ENCODE measurements around the gene PKP2.

Gene PKP2

GRCh38 chr12:32809846-32810245 lies 86.7 kb downstream of the PKP2 start:
- TF ChIP-seq JUND (IDR thresholded peaks at IDR 0.05; ENCODE audit: low read depth) = no peak
- no peak for DNase-seq (ENCODE audit: low read depth in 1 of 2, low spot score in 1 of 2)
- in situ Hi-C loops (cut with HindIII; ENCODE audit: low pct_unique_long_range_greater_than_20kb, low sequenced_read_pairs) = no loop called here

- in situ Hi-C loops (cut with HindIII; ENCODE audit: low pct_unique_long_range_greater_than_20kb, low sequenced_read_pairs) = no loop called here
- TF ChIP-seq JUND (IDR thresholded peaks at IDR 0.05; ENCODE audit: low read depth) = no peak
- no peak for DNase-seq (ENCODE audit: low read depth in 1 of 2, low spot score in 1 of 2)
Measured at GRCh38 chr12:32809196-32809595, 87.4 kb downstream of the PKP2 start.

- no peak for DNase-seq (ENCODE audit: low read depth in 1 of 2, low spot score in 1 of 2)
- TF ChIP-seq JUND (IDR thresholded peaks at IDR 0.05; ENCODE audit: low read depth) = no peak
- in situ Hi-C loops (cut with HindIII; ENCODE audit: low pct_unique_long_range_greater_than_20kb, low sequenced_read_pairs) = no loop called here
Measured at GRCh38 chr12:32804301-32804700, 92.3 kb downstream of the PKP2 start.

GRCh38 chr12:32801269-32801980 lies 95.2 kb downstream of the PKP2 start:
- in situ Hi-C loops (cut with HindIII; ENCODE audit: low pct_unique_long_range_greater_than_20kb, low sequenced_read_pairs) = no loop called here
- no peak for DNase-seq (ENCODE audit: low read depth in 1 of 2, low spot score in 1 of 2)
- TF ChIP-seq JUND (IDR thresholded peaks at IDR 0.05; ENCODE audit: low read depth) = no peak

- no peak for TF ChIP-seq JUND (IDR thresholded peaks at IDR 0.05; ENCODE audit: low read depth)
- in situ Hi-C loops (cut with HindIII; ENCODE audit: low pct_unique_long_range_greater_than_20kb, low sequenced_read_pairs) = no loop called here
- DNase-seq (ENCODE audit: low read depth in 1 of 2, low spot score in 1 of 2) = no peak
Measured at GRCh38 chr12:32794281-32794680, 102.3 kb downstream of the PKP2 start.

GRCh38 chr12:32789916-32790315 lies 106.7 kb downstream of the PKP2 start:
- no peak for TF ChIP-seq JUND (IDR thresholded peaks at IDR 0.05; ENCODE audit: low read depth)
- in situ Hi-C loops (cut with HindIII; ENCODE audit: low pct_unique_long_range_greater_than_20kb, low sequenced_read_pairs) = no loop called here
- no peak for DNase-seq (ENCODE audit: low read depth in 1 of 2, low spot score in 1 of 2)

- in situ Hi-C loops (cut with HindIII; ENCODE audit: low pct_unique_long_range_greater_than_20kb, low sequenced_read_pairs) = no loop called here
Measured at GRCh38 chr12:32789446-32789845, 107.1 kb downstream of the PKP2 start.

GRCh38 chr12:32788405-32788804 lies 108.2 kb downstream of the PKP2 start:
- no peak for DNase-seq (ENCODE audit: low read depth in 1 of 2, low spot score in 1 of 2)
- TF ChIP-seq JUND (IDR thresholded peaks at IDR 0.05; ENCODE audit: low read depth) = no peak
- in situ Hi-C loops (cut with HindIII; ENCODE audit: low pct_unique_long_range_greater_than_20kb, low sequenced_read_pairs) = no loop called here

More at GRCh38 chr12:32789446-32789845, 107.1 kb downstream of the PKP2 start:
- TF ChIP-seq JUND (IDR thresholded peaks at IDR 0.05; ENCODE audit: low read depth) = no peak
- DNase-seq (ENCODE audit: low read depth in 1 of 2, low spot score in 1 of 2) = no peak

GRCh38 chr12:32785557-32785956 lies 111.0 kb downstream of the PKP2 start:
- DNase-seq (ENCODE audit: low read depth in 1 of 2, low spot score in 1 of 2) = no peak
- in situ Hi-C loops (cut with HindIII; ENCODE audit: low pct_unique_long_range_greater_than_20kb, low sequenced_read_pairs) = no loop called here
- TF ChIP-seq JUND (IDR thresholded peaks at IDR 0.05; ENCODE audit: low read depth) = no peak

GRCh38 chr12:32783029-32783428 lies 113.5 kb downstream of the PKP2 start:
- in situ Hi-C loops (cut with HindIII; ENCODE audit: low pct_unique_long_range_greater_than_20kb, low sequenced_read_pairs) = no loop called here
- no peak for DNase-seq (ENCODE audit: low read depth in 1 of 2, low spot score in 1 of 2)
- TF ChIP-seq JUND (IDR thresholded peaks at IDR 0.05; ENCODE audit: low read depth) = no peak

GRCh38 chr12:32780071-32780470 lies 116.5 kb downstream of the PKP2 start:
- no peak for TF ChIP-seq JUND (IDR thresholded peaks at IDR 0.05; ENCODE audit: low read depth)
- no peak for DNase-seq (ENCODE audit: low read depth in 1 of 2, low spot score in 1 of 2)
- in situ Hi-C loops (cut with HindIII; ENCODE audit: low pct_unique_long_range_greater_than_20kb, low sequenced_read_pairs) = no loop called here

- in situ Hi-C loops (cut with HindIII; ENCODE audit: low pct_unique_long_range_greater_than_20kb, low sequenced_read_pairs) = no loop called here
- no peak for DNase-seq (ENCODE audit: low read depth in 1 of 2, low spot score in 1 of 2)
- no peak for TF ChIP-seq JUND (IDR thresholded peaks at IDR 0.05; ENCODE audit: low read depth)
Measured at GRCh38 chr12:32777691-32778175, 118.8 kb downstream of the PKP2 start.

GRCh38 chr12:32777159-32777558 lies 119.4 kb downstream of the PKP2 start:
- DNase-seq (ENCODE audit: low read depth in 1 of 2, low spot score in 1 of 2) = no peak
- in situ Hi-C loops (cut with HindIII; ENCODE audit: low pct_unique_long_range_greater_than_20kb, low sequenced_read_pairs) = no loop called here
- TF ChIP-seq JUND (IDR thresholded peaks at IDR 0.05; ENCODE audit: low read depth) = no peak

GRCh38 chr12:32776258-32776657 lies 120.3 kb downstream of the PKP2 start:
- DNase-seq (ENCODE audit: low read depth in 1 of 2, low spot score in 1 of 2) = no peak
- in situ Hi-C loops (cut with HindIII; ENCODE audit: low pct_unique_long_range_greater_than_20kb, low sequenced_read_pairs) = no loop called here
- TF ChIP-seq JUND (IDR thresholded peaks at IDR 0.05; ENCODE audit: low read depth) = no peak
